K562 (cell line): ENCODE data around the gene DDIT3. TPM values are rescaled to one million over a fixed set of nuclear protein-coding genes. Genes with fewer than 3 reads are reported as not detected.

Experiments
- ARNT ChIP-seq, 2 experiments: fragments of 450-650 bp; IDR thresholded peaks; 2 replicates each; pipeline ENCODE4 v1.6.1; 2016; ENCODE audit warnings: mild to moderate bottlenecking in 1 of 2
- CBX5 ChIP-seq: IDR thresholded peaks from 2 replicates; pipeline ENCODE4 v1.6.1; 2014; ENCODE audit warnings: low read depth, borderline replicate concordance
- E2F4 ChIP-seq: sonication (generic); formaldehyde crosslinking; IDR thresholded peaks from 2 replicates; pipeline ENCODE4 v1.8.0; 2022; ENCODE audit warnings: mild to moderate bottlenecking, low read depth, missing genetic modification reagents
- NR1H2 ChIP-seq: sonication (generic); formaldehyde crosslinking; IDR thresholded peaks from 2 replicates; pipeline ENCODE4 v1.4.0; 2020; ENCODE audit warnings: mild to moderate bottlenecking, missing genetic modification reagents
- PATZ1 ChIP-seq: fragments of 250-450 bp; sonication (Bioruptor Pico); IDR thresholded peaks from 2 replicates; pipeline ENCODE4 v1.5.0; 2020; ENCODE audit warnings: mild to moderate bottlenecking, borderline replicate concordance
- PTTG1 ChIP-seq: fragments of 450-650 bp; IDR thresholded peaks from 2 replicates; pipeline ENCODE4 v1.6.1; 2016; ENCODE audit warnings: low read depth, mild to moderate bottlenecking, missing genetic modification characterization, missing compliant biosample characterization
- RERE ChIP-seq: sonication (generic); formaldehyde crosslinking; IDR thresholded peaks from 2 replicates; pipeline ENCODE4 v1.8.0; 2023; ENCODE audit warnings: missing genetic modification reagents, mild to moderate bottlenecking, borderline replicate concordance
- SMAD2 ChIP-seq: fragments of 150-350 bp; IDR thresholded peaks from 2 replicates; pipeline ENCODE4 v1.6.1; 2014; ENCODE audit warnings: low read depth, mild to moderate bottlenecking, low read length
- SMAD3 ChIP-seq: fragments of 450-650 bp; formaldehyde crosslinking; conservative IDR thresholded peaks from 2 replicates; pipeline ENCODE4 v1.4.0; 2020; ENCODE audit warnings: mild to moderate bottlenecking
- SPI1 ChIP-seq: IDR thresholded peaks from 2 replicates; pipeline ENCODE4 v1.6.1; 2011; ENCODE audit warnings: low read depth, low read length, control low read depth, borderline replicate concordance
- THAP7 ChIP-seq: fragments of 250-450 bp; sonication (Bioruptor Pico); IDR thresholded peaks from 2 replicates; pipeline ENCODE4 v1.5.0; 2021
- TSC22D4 ChIP-seq: fragments of 450-650 bp; IDR thresholded peaks from 2 replicates; pipeline ENCODE4 v1.6.1; 2016; ENCODE audit warnings: missing genetic modification characterization, missing biosample characterization, control low read depth
- U2AF2 ChIP-seq: fragments of 200-400 bp; formaldehyde crosslinking; optimal IDR thresholded peaks from 2 replicates; pipeline ENCODE3; 2017; ENCODE audit warnings: low read depth, mild to moderate bottlenecking, low read length
- ZFP30 ChIP-seq: fragments of 250-450 bp; sonication (Bioruptor Pico); IDR thresholded peaks from 2 replicates; pipeline ENCODE4 v1.8.0; 2022; ENCODE audit warnings: moderate library complexity, mild to moderate bottlenecking, inconsistent platforms, borderline replicate concordance
- ZKSCAN8 ChIP-seq: fragments of 200-800 bp; sonication (Bioruptor generic); IDR thresholded peaks from 2 replicates; pipeline ENCODE4 v1.6.1; 2016; ENCODE audit warnings: missing genetic modification characterization, missing compliant biosample characterization
- ZNF449 ChIP-seq: fragments of 250-450 bp; sonication (Bioruptor Pico); IDR thresholded peaks from 2 replicates; pipeline ENCODE4 v1.8.0; 2022; ENCODE audit warnings: moderate library complexity, mild to moderate bottlenecking, inconsistent platforms
- ZNF561 ChIP-seq: fragments of 450-650 bp; formaldehyde crosslinking; conservative IDR thresholded peaks from 2 replicates; pipeline ENCODE4 v1.4.0; 2020; ENCODE audit warnings: mild to moderate bottlenecking, moderate library complexity
- polyA plus RNA-seq, 8 experiments: library from polyadenylated mRNA; depleted of rRNA in 4 of 8; stranded (reverse) in 5 of 8; unstranded in 3 of 8; fragments of >200 nt; fragmentation: Nextera tagmentation in 2 of 8; fragmentation: Illumina TruSeq in 1 of 8; extraction: Ambion mirVana in 2 of 8; extraction: Trizol in 1 of 8; gene quantifications; 2 replicates each; pipeline versions ENCODE4 v1.2.1 to v1.2.3, GENCODE V29; 2011 to 2014; ENCODE audit warnings: inconsistent platforms in 1 of 8, missing spikeins in 1 of 8
- total RNA-seq, 7 experiments: library from RNA; depleted of rRNA in 6 of 7; stranded (reverse); fragments of >200 nt in 6 of 7; fragmentation: Illumina TruSeq in 2 of 7; extraction: Trizol in 2 of 7; gene quantifications; 2 replicates each; pipeline versions ENCODE4 v1.2.1 to v1.2.3, GENCODE V29; 2011 to 2021; ENCODE audit warnings: low replicate concordance in 1 of 7

Gene DDIT3
- total and polyA plus RNA-seq, 9 of the 15 experiments (the other 6 are each of a cell fraction or from before 2014, with no cell fraction given): 59.1 to 272 (median 89.9) TPM

GRCh38 chr12:57539134-57539768 lies 18.9 kb upstream of the DDIT3 start (continued):
- TF ChIP-seq CBX5 (no peak), ZNF561 (no peak), SMAD3 (CRISPR knock-in tag) (peak; percentile 5; the same call in 1 of the 2 replicates), RERE (no peak), ZNF449 (no peak), U2AF2 (no peak), PATZ1 (CRISPR knock-in tag) (no peak), ARNT (IDR thresholded peaks at IDR 0.05) (peak; percentile 76 to 83; a peak in 2 of 4 replicates), SMAD2 (no peak), THAP7 (CRISPR knock-in tag) (no peak), ZFP30 (CRISPR knock-in tag) (no peak), NR1H2 (CRISPR knock-in tag) (no peak), SPI1 (peak; percentile 73), PTTG1 (no peak), E2F4 (CRISPR knock-in tag) (no peak), TSC22D4 (no peak), ZKSCAN8 (CRISPR knock-in tag) (peak; percentile 58; the same call in 1 of the 2 replicates)
